Measurements from ENCODE around the gene CPXM2.

CPXM2 gene

GRCh38 chr10:123704812-123705211, 186.8 kb downstream of the CPXM2 start:
- no peak overlapping the region for H3K4me3 ChIP-seq (ENCODE audit: low read depth, low read length)
- no peak for TF ChIP-seq CTCF (IDR thresholded peaks at IDR 0.05)
- H3K4me2 ChIP-seq (ENCODE audit: low read length) = no peak overlapping the region
- no peak overlapping the region for H3K9ac ChIP-seq
- H3K9me3 ChIP-seq (ENCODE audit: control insufficient read depth, low read length) = no peaks in the 10 kb centered on the region
- no peaks in the 10 kb centered on the region for H3K36me3 ChIP-seq (ENCODE audit: control insufficient read depth, insufficient read depth, low read length)
- no peaks in the 10 kb centered on the region for H3K27me3 ChIP-seq (ENCODE audit: control insufficient read depth, insufficient read depth, low read length)
- no peaks in the 10 kb centered on the region for H3K4me1 ChIP-seq
- no peak overlapping the region for H2AFZ ChIP-seq
- no peaks in the 10 kb centered on the region for H3K79me2 ChIP-seq
- H3K27ac ChIP-seq = no peak overlapping the region

DNA sequence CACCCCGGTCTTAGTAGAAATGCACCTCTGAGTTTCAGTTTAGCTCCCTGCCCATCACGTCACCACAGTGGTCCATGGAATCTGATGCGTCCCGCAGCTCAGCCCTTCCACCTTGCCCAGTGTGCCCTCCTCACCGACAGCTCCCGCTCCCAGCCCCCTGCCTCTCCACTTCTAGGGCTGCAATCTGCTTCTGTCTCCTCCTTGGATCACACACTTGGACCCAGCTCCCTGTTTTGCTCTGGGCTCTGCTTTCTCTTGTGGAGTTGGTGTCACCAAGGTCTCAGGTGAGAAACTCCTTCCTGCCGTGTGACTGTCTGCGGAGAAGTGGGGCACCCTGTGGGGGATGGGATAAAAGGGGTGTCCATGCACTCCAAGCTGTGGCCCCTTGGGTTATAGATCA, 187.5 kb downstream of the CPXM2 start:
- Histone ChIP-seq H3K9ac (no peak overlapping the region), H3K4me2 (ENCODE audit: low read length) (no peak overlapping the region), H3K4me3 (ENCODE audit: low read depth, low read length) (no peak overlapping the region), H3K27me3 (ENCODE audit: control insufficient read depth, insufficient read depth, low read length) (no peaks in the 10 kb centered on the region), H3K36me3 (ENCODE audit: control insufficient read depth, insufficient read depth, low read length) (no peaks in the 10 kb centered on the region), H2AFZ (no peak overlapping the region), H3K4me1 (no peaks in the 10 kb centered on the region), H3K79me2 (no peaks in the 10 kb centered on the region), H3K27ac (no peak overlapping the region), H3K9me3 (ENCODE audit: control insufficient read depth, low read length) (no peaks in the 10 kb centered on the region)
- no peak for TF ChIP-seq CTCF (IDR thresholded peaks at IDR 0.05)

- H3K27me3 ChIP-seq (ENCODE audit: control insufficient read depth, insufficient read depth, low read length) = no peaks in the 10 kb centered on the region
- H3K4me3 ChIP-seq (ENCODE audit: low read depth, low read length) = no peak overlapping the region
- H2AFZ ChIP-seq = no peak overlapping the region
- H3K79me2 ChIP-seq = no peaks in the 10 kb centered on the region
- no peak overlapping the region for H3K9ac ChIP-seq
- H3K4me2 ChIP-seq (ENCODE audit: low read length) = no peak overlapping the region
- H3K9me3 ChIP-seq (ENCODE audit: control insufficient read depth, low read length) = no peaks in the 10 kb centered on the region
- no peaks in the 10 kb centered on the region for H3K4me1 ChIP-seq
- no peaks in the 10 kb centered on the region for H3K36me3 ChIP-seq (ENCODE audit: control insufficient read depth, insufficient read depth, low read length)
- TF ChIP-seq CTCF (IDR thresholded peaks at IDR 0.05) = no peak
- no peak overlapping the region for H3K27ac ChIP-seq
Measured at GRCh38 chr10:123703195-123703790, 188.3 kb downstream of the CPXM2 start.

All from parathyroid adenoma (tissue), 2 donors.